Type B pancreatic cell (in vitro differentiated cells): ENCODE data around the gene GNB5. TPM values are rescaled to one million over a fixed set of nuclear protein-coding genes. Genes with fewer than 3 reads are reported as not detected.
"Not testable (repeated sequence)": the region's sequence is repeated elsewhere in the genome, so short reads cannot be mapped to it uniquely, and the experiment has no call there.

Experiments used
- DNase-seq: peaks from one replicate; pipeline ENCODE4 v3.0.0; 2021; ENCODE audit warnings: mixed read lengths; ENCODE audit not compliant: unreplicated experiment; ENCODE audit errors: extremely low spot score
- H3K27ac Mint-ChIP-seq: 2 replicates; pipeline ENCODE4 v1.8.0; 2021; ENCODE audit warnings: mild to moderate bottlenecking, mixed read lengths
- H3K27me3 Mint-ChIP-seq: 2 replicates; pipeline ENCODE4 v1.8.0; 2021; ENCODE audit warnings: mixed read lengths
- H3K36me3 Mint-ChIP-seq: 2 replicates; pipeline ENCODE4 v1.8.0; 2021; ENCODE audit warnings: mixed read lengths
- H3K4me1 Mint-ChIP-seq: one replicate; pipeline ENCODE4 v1.8.0; 2021; ENCODE audit warnings: mixed read lengths; ENCODE audit not compliant: unreplicated experiment
- H3K4me3 Mint-ChIP-seq: 2 replicates; pipeline ENCODE4 v1.8.0; 2021; ENCODE audit warnings: mild to moderate bottlenecking, mixed read lengths
- H3K9me3 Mint-ChIP-seq: 2 replicates; pipeline ENCODE4 v1.8.0; 2021; ENCODE audit warnings: mixed read lengths
- total RNA-seq: library from RNA; stranded (reverse); gene quantifications from 2 replicates; pipeline ENCODE4 v1.2.1, GENCODE V29; 2021; ENCODE audit warnings: low replicate concordance
- TF ChIP-seq, protein P1 (sequence below): fragments of 200-600 bp; sonication (generic); conservative IDR thresholded peaks from 2 replicates; pipeline ENCODE4 v1.5.0; 2021; ENCODE audit warnings: antibody characterized with exemption, mild to moderate bottlenecking

The GNB5 gene
- total RNA-seq, 1 donor from 2014 or later = 19.9 TPM

DNA sequence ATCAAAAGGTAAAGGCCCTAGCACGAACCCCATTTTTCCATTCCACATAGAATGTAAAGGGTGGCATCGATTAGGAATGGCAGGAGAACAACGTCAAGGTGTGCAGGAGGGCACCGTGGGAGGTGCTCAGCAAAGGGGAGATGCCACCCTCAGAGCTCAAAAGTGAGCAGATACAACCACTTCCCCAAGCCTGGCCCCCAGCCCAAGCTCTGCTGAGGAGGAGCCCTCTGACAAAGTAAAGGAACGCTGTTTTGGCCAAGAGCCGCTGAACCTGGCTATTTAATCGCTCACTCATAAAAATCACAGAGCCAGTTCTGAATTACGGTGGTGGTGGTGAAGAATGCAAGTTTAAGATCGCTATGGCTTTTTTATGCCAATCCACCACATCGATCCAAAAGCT, 12.4 kb downstream of the GNB5 start:
- Mint-ChIP-seq H3K27me3 (peaks cover 24% of the 10 kb centered on the region), H3K9me3 (no peaks in the 10 kb centered on the region), H3K27ac (peak overlapping the region; percentile 94), H3K4me3 (peak overlapping the region; percentile 95), H3K4me1 (peaks cover 7% of the 10 kb centered on the region), H3K36me3 (peaks cover 4% of the 10 kb centered on the region)
- TF ChIP-seq, protein P1, sequence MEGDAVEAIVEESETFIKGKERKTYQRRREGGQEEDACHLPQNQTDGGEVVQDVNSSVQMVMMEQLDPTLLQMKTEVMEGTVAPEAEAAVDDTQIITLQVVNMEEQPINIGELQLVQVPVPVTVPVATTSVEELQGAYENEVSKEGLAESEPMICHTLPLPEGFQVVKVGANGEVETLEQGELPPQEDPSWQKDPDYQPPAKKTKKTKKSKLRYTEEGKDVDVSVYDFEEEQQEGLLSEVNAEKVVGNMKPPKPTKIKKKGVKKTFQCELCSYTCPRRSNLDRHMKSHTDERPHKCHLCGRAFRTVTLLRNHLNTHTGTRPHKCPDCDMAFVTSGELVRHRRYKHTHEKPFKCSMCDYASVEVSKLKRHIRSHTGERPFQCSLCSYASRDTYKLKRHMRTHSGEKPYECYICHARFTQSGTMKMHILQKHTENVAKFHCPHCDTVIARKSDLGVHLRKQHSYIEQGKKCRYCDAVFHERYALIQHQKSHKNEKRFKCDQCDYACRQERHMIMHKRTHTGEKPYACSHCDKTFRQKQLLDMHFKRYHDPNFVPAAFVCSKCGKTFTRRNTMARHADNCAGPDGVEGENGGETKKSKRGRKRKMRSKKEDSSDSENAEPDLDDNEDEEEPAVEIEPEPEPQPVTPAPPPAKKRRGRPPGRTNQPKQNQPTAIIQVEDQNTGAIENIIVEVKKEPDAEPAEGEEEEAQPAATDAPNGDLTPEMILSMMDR = no peak
- peak; percentile 32 for DNase-seq

- no peaks in the 10 kb centered on the region for H3K4me1 Mint-ChIP-seq
- no peaks in the 10 kb centered on the region for H3K9me3 Mint-ChIP-seq
- peaks cover 4% of the 10 kb centered on the region for H3K36me3 Mint-ChIP-seq
- H3K27me3 Mint-ChIP-seq = no peaks in the 10 kb centered on the region
- TF ChIP-seq, protein P1 = no peak
- DNase-seq = no peak
- no peak overlapping the region for H3K27ac Mint-ChIP-seq
- no peak overlapping the region for H3K4me3 Mint-ChIP-seq
These were observed 18.3 kb downstream of the GNB5 start for GRCh38 chr15:52172869-52173268.

DNA sequence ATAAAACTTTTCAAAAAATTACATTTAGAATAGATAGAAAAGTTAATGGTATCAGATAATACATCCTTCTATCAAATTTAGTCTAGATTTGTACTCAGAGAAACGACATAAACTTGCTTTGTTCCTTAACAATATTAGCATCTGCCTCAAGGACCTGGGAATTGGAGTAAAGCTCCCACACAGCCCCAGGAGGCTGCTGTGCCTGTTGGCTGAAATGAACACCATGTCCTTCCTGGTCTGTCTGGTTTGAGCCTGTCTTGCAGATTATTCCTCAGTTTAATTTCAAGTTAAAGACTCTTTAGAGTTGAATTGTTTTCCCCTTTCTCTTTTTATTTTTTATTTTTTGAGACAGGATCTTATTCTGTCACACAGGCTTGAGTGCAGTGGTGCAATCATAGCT, 19.4 kb downstream of the GNB5 start:
- TF ChIP-seq, protein P1 = no peak
- H3K27ac Mint-ChIP-seq = no peak overlapping the region
- H3K36me3 Mint-ChIP-seq = peaks cover 4% of the 10 kb centered on the region
- no peaks in the 10 kb centered on the region for H3K27me3 Mint-ChIP-seq
- H3K9me3 Mint-ChIP-seq = no peaks in the 10 kb centered on the region
- DNase-seq = no peak
- no peak overlapping the region for H3K4me3 Mint-ChIP-seq
- no peaks in the 10 kb centered on the region for H3K4me1 Mint-ChIP-seq

DNA sequence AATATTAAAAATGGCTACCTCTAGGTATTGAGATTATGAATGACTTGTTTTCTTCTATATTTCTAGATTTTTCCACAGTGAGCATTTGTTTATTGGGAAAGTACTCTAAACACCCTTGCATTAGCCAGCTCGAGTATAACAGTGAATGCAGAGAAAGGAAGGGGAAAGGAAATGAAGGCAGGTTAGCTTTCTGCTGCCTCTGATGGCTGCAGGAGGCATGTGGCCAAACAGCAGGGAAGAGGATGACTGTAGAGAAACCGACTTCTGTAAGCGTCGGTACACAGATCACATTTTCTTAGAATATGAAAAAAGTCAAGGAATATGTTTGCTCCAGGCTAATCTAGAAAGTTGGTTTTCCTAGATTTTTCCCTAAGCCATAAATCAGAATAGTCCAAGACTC, 19.8 kb downstream of the GNB5 start:
- Mint-ChIP-seq H3K4me3 (no peak overlapping the region), H3K36me3 (peaks cover 4% of the 10 kb centered on the region), H3K27me3 (no peaks in the 10 kb centered on the region), H3K9me3 (no peaks in the 10 kb centered on the region), H3K4me1 (no peaks in the 10 kb centered on the region), H3K27ac (no peak overlapping the region)
- DNase-seq = peak; percentile 16
- TF ChIP-seq, protein P1 = peak; percentile 21

DNA sequence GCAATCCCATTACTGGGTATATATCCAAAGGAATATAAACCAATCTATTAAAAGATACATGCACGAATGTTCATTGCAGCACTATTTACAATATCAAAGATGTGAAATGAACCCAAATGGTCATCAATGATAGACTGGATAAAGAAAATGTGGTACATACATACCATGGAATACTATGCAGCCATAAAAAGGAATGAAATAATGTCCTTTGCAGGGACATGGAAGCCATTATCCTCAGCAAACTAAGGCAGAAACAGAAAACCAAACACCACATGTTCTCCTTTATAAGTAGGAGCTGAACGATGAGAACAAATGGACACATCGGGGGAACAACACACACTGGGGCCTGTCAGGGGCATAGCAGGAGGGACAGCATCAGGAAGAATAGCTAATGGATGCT, 21.0 kb downstream of the GNB5 start:
- not testable (repeated sequence) for H3K4me3 Mint-ChIP-seq, H3K4me1 Mint-ChIP-seq, H3K9me3 Mint-ChIP-seq, H3K27me3 Mint-ChIP-seq, H3K27ac Mint-ChIP-seq, DNase-seq, H3K36me3 Mint-ChIP-seq

DNA sequence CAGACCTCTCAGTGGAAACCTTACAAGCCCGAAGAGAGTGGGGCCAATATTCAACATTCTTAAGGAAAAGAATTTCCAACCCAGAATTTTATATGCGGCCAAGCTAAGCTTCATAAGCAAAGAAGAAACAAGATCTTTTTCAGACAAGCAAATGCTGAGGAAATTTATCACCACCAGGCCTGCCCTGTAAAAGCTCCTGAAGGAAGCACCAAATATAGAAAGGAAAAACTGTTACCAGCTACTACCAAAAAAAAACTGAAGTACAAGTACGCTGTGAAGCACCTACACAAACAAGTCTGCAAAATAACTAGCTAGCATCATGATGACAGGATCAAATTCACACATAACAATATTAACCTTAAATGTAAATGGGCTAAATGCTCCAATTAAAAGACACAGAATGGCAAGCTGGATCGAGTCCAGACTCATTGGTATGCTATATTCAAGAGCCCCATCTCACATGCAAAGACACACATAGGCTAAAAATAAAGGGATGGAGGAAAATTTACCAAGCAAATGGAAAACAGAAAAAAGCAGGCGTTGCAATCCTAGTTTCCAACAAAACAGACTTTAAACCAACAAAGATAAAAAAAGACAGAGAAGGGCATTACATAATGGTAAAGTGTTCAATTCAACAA, 25.6 kb downstream of the GNB5 start:
- not testable (repeated sequence) for H3K4me3 Mint-ChIP-seq, H3K27me3 Mint-ChIP-seq, H3K4me1 Mint-ChIP-seq, H3K9me3 Mint-ChIP-seq, DNase-seq, H3K36me3 Mint-ChIP-seq, H3K27ac Mint-ChIP-seq
